Astrocyte (in vitro differentiated cells and primary cell): ENCODE measurements around the gene YTHDF1. TPM values are rescaled to one million over a fixed set of nuclear protein-coding genes. Genes with fewer than 3 reads are reported as not detected.

Experiments used
- DNase-seq: peaks from one replicate; pipeline ENCODE4 v3.0.0-alpha.2; 2010; ENCODE audit warnings: low read depth
- FAIRE-seq: peaks from 2 replicates; lab custom pipeline; 2011; peaks lifted over from hg19 to GRCh38; lab: Jason Lieb, UNC
- H2AFZ ChIP-seq: 2 replicates; pipeline ENCODE4 v1.6.0; 2012; ENCODE audit warnings: low read depth, low read length, inconsistent platforms
- H3K27ac ChIP-seq: 2 replicates; pipeline ENCODE4 v1.5.1; 2011; ENCODE audit warnings: low read depth, low read length, inconsistent platforms
- H3K27me3 ChIP-seq: 2 replicates; pipeline ENCODE4 v1.6.0; 2011; ENCODE audit warnings: low read length, inconsistent platforms; ENCODE audit not compliant: insufficient read depth
- H3K36me3 ChIP-seq: 2 replicates; pipeline ENCODE4 v1.5.1; 2011; ENCODE audit warnings: low read length, inconsistent platforms; ENCODE audit not compliant: insufficient read depth
- H3K4me1 ChIP-seq: 2 replicates; pipeline ENCODE4 v1.5.1; 2011; ENCODE audit warnings: low read length, inconsistent platforms; ENCODE audit not compliant: insufficient read depth
- H3K4me2 ChIP-seq: 2 replicates; pipeline ENCODE4 v1.6.0; 2012; ENCODE audit warnings: low read length, inconsistent platforms
- H3K4me3 ChIP-seq: 2 replicates; pipeline ENCODE4 v1.5.1; 2011; ENCODE audit warnings: low read depth, mild to moderate bottlenecking, low read length, inconsistent platforms; ENCODE audit not compliant: insufficient read depth
- H3K79me2 ChIP-seq: 2 replicates; pipeline ENCODE4 v1.6.0; 2012; ENCODE audit warnings: mild to moderate bottlenecking, low read length, inconsistent platforms; ENCODE audit not compliant: insufficient read depth
- H3K9ac ChIP-seq: 2 replicates; pipeline ENCODE4 v1.6.0; 2012; ENCODE audit warnings: mild to moderate bottlenecking, low read length, inconsistent platforms
- H3K9me3 ChIP-seq: 2 replicates; pipeline ENCODE4 v1.5.1; 2012; ENCODE audit warnings: low read depth, mild to moderate bottlenecking, low read length, inconsistent platforms; ENCODE audit not compliant: insufficient read depth
- H4K20me1 ChIP-seq: 2 replicates; pipeline ENCODE4 v1.6.0; 2012; ENCODE audit warnings: low read length, inconsistent platforms; ENCODE audit not compliant: insufficient read depth
- H3K27ac Mint-ChIP-seq: one replicate; pipeline ENCODE4 v1.8.0; 2021; ENCODE audit warnings: mild to moderate bottlenecking, mixed read lengths; ENCODE audit not compliant: unreplicated experiment
- H3K27me3 Mint-ChIP-seq: one replicate; pipeline ENCODE4 v1.8.0; 2021; ENCODE audit warnings: low read depth, mixed read lengths; ENCODE audit not compliant: unreplicated experiment
- H3K36me3 Mint-ChIP-seq: one replicate; pipeline ENCODE4 v1.8.0; 2021; ENCODE audit warnings: low read depth, mixed read lengths; ENCODE audit not compliant: unreplicated experiment
- H3K4me1 Mint-ChIP-seq: one replicate; pipeline ENCODE4 v1.8.0; 2021; ENCODE audit warnings: low read depth, mixed read lengths; ENCODE audit not compliant: unreplicated experiment
- H3K4me3 Mint-ChIP-seq: one replicate; pipeline ENCODE4 v1.8.0; 2021; ENCODE audit warnings: mild to moderate bottlenecking, moderate library complexity, mixed read lengths; ENCODE audit not compliant: unreplicated experiment
- H3K9me3 Mint-ChIP-seq: one replicate; pipeline ENCODE4 v1.8.0; 2021; ENCODE audit warnings: mild to moderate bottlenecking, mixed read lengths; ENCODE audit not compliant: unreplicated experiment
- EZH2 ChIP-seq: IDR thresholded peaks from 2 replicates; pipeline ENCODE4 v1.6.1; 2012; ENCODE audit warnings: mild to moderate bottlenecking, low read length, inconsistent platforms; ENCODE audit not compliant: insufficient read depth
- total RNA-seq: library from RNA; stranded (reverse); gene quantifications from 2 replicates; pipeline ENCODE4 v1.2.1, GENCODE V29; 2021
- TF ChIP-seq, protein P1 (sequence below): IDR thresholded peaks from 2 replicates; pipeline ENCODE4 v1.5.1; 2011; ENCODE audit warnings: low read depth, mild to moderate bottlenecking, inconsistent platforms, low read length, moderate library complexity; ENCODE audit not compliant: insufficient read depth

YTHDF1 gene
- total RNA-seq, 1 donor from 2014 or later: 107 TPM

DNA sequence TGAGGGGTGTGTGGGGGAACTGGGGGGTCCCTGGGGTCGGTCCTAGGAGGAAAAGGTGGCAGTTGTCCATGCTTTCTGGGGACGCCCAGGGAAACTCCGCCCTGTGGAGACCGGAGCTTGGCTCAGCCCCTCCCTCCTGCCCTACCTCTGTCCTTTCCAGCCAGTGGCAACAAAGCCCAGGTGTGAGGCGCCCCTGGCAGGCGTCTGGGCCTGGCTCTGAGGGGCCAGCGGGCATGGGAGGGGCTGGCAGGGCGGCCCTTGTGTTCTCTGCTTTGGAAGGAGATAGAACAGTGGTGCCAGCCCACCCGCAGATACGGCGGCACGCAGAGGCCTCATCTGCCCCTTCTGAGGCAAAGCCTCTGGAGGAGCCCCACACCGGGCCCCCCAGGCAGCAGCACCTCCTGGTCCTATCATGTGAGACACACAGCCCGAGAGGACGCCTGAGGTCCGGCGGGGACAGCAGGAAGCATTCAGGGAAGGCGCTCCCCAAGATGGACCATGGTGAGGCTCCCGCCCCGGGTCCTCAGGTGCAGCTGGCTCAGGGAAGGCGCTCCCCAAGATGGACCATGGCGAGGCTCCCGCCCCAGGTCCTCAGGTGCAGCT lies 47.9 kb downstream of the YTHDF1 start:
- no peaks in the 10 kb centered on the region for H3K9me3 Mint-ChIP-seq
- Histone ChIP-seq H3K27ac (no peak overlapping the region), H2AFZ (no peak overlapping the region), H3K79me2 (no peaks in the 10 kb centered on the region), H3K4me2 (no peak overlapping the region), H3K9me3 (no peaks in the 10 kb centered on the region), H3K36me3 (no peaks in the 10 kb centered on the region), H3K9ac (no peak overlapping the region), H3K27me3 (peaks cover 25% of the 10 kb centered on the region), H3K4me3 (no peak overlapping the region), H3K4me1 (no peaks in the 10 kb centered on the region), H4K20me1 (peaks cover 7% of the 10 kb centered on the region)
- H3K27ac Mint-ChIP-seq: no peak overlapping the region
- H3K4me1 Mint-ChIP-seq: no peaks in the 10 kb centered on the region
- TF ChIP-seq, protein P1, sequence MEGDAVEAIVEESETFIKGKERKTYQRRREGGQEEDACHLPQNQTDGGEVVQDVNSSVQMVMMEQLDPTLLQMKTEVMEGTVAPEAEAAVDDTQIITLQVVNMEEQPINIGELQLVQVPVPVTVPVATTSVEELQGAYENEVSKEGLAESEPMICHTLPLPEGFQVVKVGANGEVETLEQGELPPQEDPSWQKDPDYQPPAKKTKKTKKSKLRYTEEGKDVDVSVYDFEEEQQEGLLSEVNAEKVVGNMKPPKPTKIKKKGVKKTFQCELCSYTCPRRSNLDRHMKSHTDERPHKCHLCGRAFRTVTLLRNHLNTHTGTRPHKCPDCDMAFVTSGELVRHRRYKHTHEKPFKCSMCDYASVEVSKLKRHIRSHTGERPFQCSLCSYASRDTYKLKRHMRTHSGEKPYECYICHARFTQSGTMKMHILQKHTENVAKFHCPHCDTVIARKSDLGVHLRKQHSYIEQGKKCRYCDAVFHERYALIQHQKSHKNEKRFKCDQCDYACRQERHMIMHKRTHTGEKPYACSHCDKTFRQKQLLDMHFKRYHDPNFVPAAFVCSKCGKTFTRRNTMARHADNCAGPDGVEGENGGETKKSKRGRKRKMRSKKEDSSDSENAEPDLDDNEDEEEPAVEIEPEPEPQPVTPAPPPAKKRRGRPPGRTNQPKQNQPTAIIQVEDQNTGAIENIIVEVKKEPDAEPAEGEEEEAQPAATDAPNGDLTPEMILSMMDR: no peak
- no peak for TF ChIP-seq EZH2
- H3K4me3 Mint-ChIP-seq: no peak overlapping the region
- peaks cover 1% of the 10 kb centered on the region for H3K36me3 Mint-ChIP-seq
- no peak for FAIRE-seq
- peaks cover 68% of the 10 kb centered on the region for H3K27me3 Mint-ChIP-seq
- no peak for DNase-seq

DNA sequence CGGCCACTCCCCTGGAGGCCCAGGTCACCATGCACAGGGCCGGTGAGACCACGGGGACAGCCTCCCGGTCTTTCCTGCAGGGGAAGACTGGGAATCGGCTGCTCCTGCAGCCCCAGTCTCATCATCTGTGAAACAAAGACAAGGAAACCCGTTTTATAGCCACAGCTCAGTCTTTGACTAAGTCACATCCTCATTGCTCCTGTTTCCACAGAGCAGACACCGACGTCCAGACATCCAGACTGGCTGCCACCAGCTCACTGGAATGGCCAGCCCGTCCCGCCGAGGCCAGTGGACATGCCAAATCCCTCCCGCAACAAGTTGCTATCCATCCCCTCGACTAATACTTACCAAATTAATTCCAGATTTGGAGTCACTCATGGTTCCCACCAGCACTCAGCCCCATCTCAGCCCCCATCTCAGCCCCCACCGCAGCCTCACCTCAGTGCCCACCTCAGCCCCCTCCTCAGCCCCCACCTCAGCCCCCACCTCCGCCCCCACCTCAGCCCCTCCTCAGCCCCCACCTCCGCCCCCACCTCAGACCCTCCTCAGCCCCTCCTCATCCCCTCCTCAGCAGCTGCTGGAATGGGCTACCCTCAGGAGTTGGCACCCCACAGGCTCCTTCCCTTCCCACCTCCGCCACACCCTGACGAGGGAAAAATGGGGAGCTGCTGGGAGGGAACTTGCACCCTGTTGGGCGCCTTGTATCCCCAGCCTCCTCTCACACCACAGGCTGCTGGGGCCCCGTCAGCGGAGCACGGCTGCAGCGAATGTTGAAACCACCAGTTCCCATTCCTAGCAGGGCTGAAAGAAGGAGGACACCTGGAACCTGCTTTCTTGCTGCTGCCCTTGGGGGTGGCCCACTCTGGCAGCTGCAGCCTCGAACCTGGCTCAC lies 48.7 kb downstream of the YTHDF1 start:
- no peak overlapping the region for H3K27ac ChIP-seq
- H4K20me1 ChIP-seq: peaks cover 7% of the 10 kb centered on the region
- no peaks in the 10 kb centered on the region for H3K36me3 ChIP-seq
- Mint-ChIP-seq H3K36me3 (peaks cover 5% of the 10 kb centered on the region), H3K9me3 (peaks cover 2% of the 10 kb centered on the region), H3K27me3 (peaks cover 74% of the 10 kb centered on the region), H3K4me3 (no peak overlapping the region), H3K4me1 (no peaks in the 10 kb centered on the region), H3K27ac (no peak overlapping the region)
- FAIRE-seq: no peak
- H3K9ac ChIP-seq: no peak overlapping the region
- no peaks in the 10 kb centered on the region for H3K4me1 ChIP-seq
- no peak for DNase-seq
- peaks cover 24% of the 10 kb centered on the region for H3K27me3 ChIP-seq
- no peak for TF ChIP-seq EZH2
- TF ChIP-seq, protein P1: no peak
- no peak overlapping the region for H2AFZ ChIP-seq
- H3K4me2 ChIP-seq: no peak overlapping the region
- H3K4me3 ChIP-seq: no peak overlapping the region
- no peaks in the 10 kb centered on the region for H3K9me3 ChIP-seq
- H3K79me2 ChIP-seq: no peaks in the 10 kb centered on the region
